Measurements from ENCODE around the gene MTTP. TPM values are rescaled to one million over a fixed set of nuclear protein-coding genes. Genes with fewer than 3 reads are reported as not detected.

Gene MTTP
- total RNA-seq, 1 experiment from 2014 or later, result 0.20 TPM

- TF ChIP-seq ZBTB33 (IDR thresholded peaks at IDR 0.05; ENCODE audit: extremely low read depth, insufficient replicate concordance, low read length), result no peak
- no peak for TF ChIP-seq SIN3A (IDR thresholded peaks at IDR 0.05; ENCODE audit: low read depth)
Measured at GRCh38 chr4:99634742-99635360, 60.2 kb downstream of the MTTP start (continued).

- no peak overlapping the region for H2AFZ ChIP-seq (ENCODE audit: low read depth, low read length, poor library complexity, severe bottlenecking)
- DNase-seq (ENCODE audit: low read depth, low spot score) (no peak), ATAC-seq (no peak)
- BruUV-seq (replicated peaks), result no TSS peak
- TF ChIP-seq POLR2AphosphoS5 (IDR thresholded peaks at IDR 0.05; ENCODE audit: low read depth, low read length) (no peak), ZNF274 (IDR thresholded peaks at IDR 0.05; ENCODE audit: low read depth, low read length) (no peak), MAX (IDR thresholded peaks at IDR 0.05) (no peak), EZH2 (IDR thresholded peaks at IDR 0.05) (no peak), EZH2phosphoT487 (IDR thresholded peaks at IDR 0.05; ENCODE audit: borderline replicate concordance) (no peak), ZBTB33 (IDR thresholded peaks at IDR 0.05; ENCODE audit: extremely low read depth, insufficient replicate concordance, low read length) (no peak)
- no peak overlapping the region for H3K4me2 ChIP-seq (ENCODE audit: low read length)
- H3K4me3 ChIP-seq (replicated peaks in 1 of 2; ENCODE audit: low read depth in 1 of 2, low read length in 2 of 2), result no peak overlapping the region
- no peaks in the 10 kb centered on the region for H3K4me1 ChIP-seq (ENCODE audit: control insufficient read depth in 1 of 2, insufficient read depth in 2 of 2, low read length in 2 of 2)
- CTCF ChIA-PET, result no interaction called here
- intact Hi-C loops (cut with micrococcal nuclease), result no loop called here
- H3K27me3 ChIP-seq (ENCODE audit: insufficient read depth, low read length), result no peaks in the 10 kb centered on the region
- no peaks in the 10 kb centered on the region for H3K9me3 ChIP-seq (ENCODE audit: control insufficient read depth in 1 of 2, insufficient read depth in 1 of 2, low read depth in 1 of 2, low read length in 2 of 2)
- no peaks in the 10 kb centered on the region for H3K9me2 ChIP-seq (ENCODE audit: insufficient read depth)
- H4K20me1 ChIP-seq (ENCODE audit: insufficient read depth), result no peaks in the 10 kb centered on the region
- no peaks in the 10 kb centered on the region for H3K36me3 ChIP-seq (ENCODE audit: control insufficient read depth in 1 of 2, insufficient read depth in 2 of 2, low read length in 2 of 2)
- RAD21 ChIA-PET (ENCODE audit: low non-redundant PET in 1 of 2, low total read pairs in 2 of 2, uncharacterized antibody in 2 of 2, unreplicated experiment in 2 of 2), result no interaction called here
- no peak overlapping the region for H3K9ac ChIP-seq (ENCODE audit: low read length)
- no peak overlapping the region for H3K27ac ChIP-seq (ENCODE audit: low read depth, low read length)
- POLR2A ChIA-PET, result no interaction called here
- no peaks in the 10 kb centered on the region for H3K79me2 ChIP-seq (ENCODE audit: insufficient read depth, low read length)
Measured at GRCh38 chr4:99635601-99636000, 61.0 kb downstream of the MTTP start.

All from HCT116 (cell line).